GM18909 (cell line): Measurements from ENCODE around the gene SEMA5B.
A peak's percentile ranks its signal among the peaks of the same experiment; 100 is the strongest.

Experiments
- ATAC-seq: cut with Tn5 transposase; IDR thresholded peaks from one replicate; pipeline ENCODE4 v1.9.1; 2021; ENCODE audit warnings: mild to moderate bottlenecking; ENCODE audit not compliant: unreplicated experiment, poor library complexity

The SEMA5B gene

GRCh38 chr3:122975924-122976293, 51.7 kb downstream of the SEMA5B start:
- ATAC-seq = peak; percentile 46

- ATAC-seq = peak; percentile 64
These were observed 52.2 kb downstream of the SEMA5B start for GRCh38 chr3:122975163-122975923.

- ATAC-seq = peak; percentile 19
These were observed 52.8 kb downstream of the SEMA5B start for GRCh38 chr3:122974764-122975162.

GRCh38 chr3:122973893-122974615, 53.5 kb downstream of the SEMA5B start:
- no peak for ATAC-seq

GRCh38 chr3:122972141-122972540, 55.4 kb downstream of the SEMA5B start:
- no peak for ATAC-seq

- no peak for ATAC-seq
These were observed 57.7 kb downstream of the SEMA5B start for GRCh38 chr3:122969585-122970469.

GRCh38 chr3:122967765-122968164, 59.8 kb downstream of the SEMA5B start:
- ATAC-seq = no peak

GRCh38 chr3:122967356-122967755, 60.2 kb downstream of the SEMA5B start:
- ATAC-seq = no peak

- ATAC-seq = no peak
These were observed 61.5 kb downstream of the SEMA5B start for GRCh38 chr3:122966045-122966444.

GRCh38 chr3:122964811-122965210, 62.8 kb downstream of the SEMA5B start:
- ATAC-seq = no peak

- no peak for ATAC-seq
These were observed 65.4 kb downstream of the SEMA5B start for GRCh38 chr3:122962149-122962548.

- ATAC-seq = no peak
These were observed 66.4 kb downstream of the SEMA5B start for GRCh38 chr3:122961146-122961545.

- no peak for ATAC-seq
These were observed 66.9 kb downstream of the SEMA5B start for GRCh38 chr3:122960652-122961051.

- ATAC-seq = no peak
These were observed 68.2 kb downstream of the SEMA5B start for GRCh38 chr3:122959339-122959738.

- ATAC-seq = no peak
These were observed 69.6 kb downstream of the SEMA5B start for GRCh38 chr3:122957707-122958689.

GRCh38 chr3:122956693-122957455, 70.7 kb downstream of the SEMA5B start:
- no peak for ATAC-seq

- no peak for ATAC-seq
These were observed 71.5 kb downstream of the SEMA5B start for GRCh38 chr3:122955916-122956692.

GRCh38 chr3:122952520-122952919, 75.0 kb downstream of the SEMA5B start:
- peak; percentile 84 for ATAC-seq
